Hematopoietic multipotent progenitor cell (in vitro differentiated cells): ENCODE measurements around the gene KTN1. TPM values are rescaled to one million over a fixed set of nuclear protein-coding genes. Genes with fewer than 3 reads are reported as not detected.

Experiments used
- DNase-seq, 3 donors: peaks; one replicate each; pipeline ENCODE4 v3.0.0-alpha.2; 2011 to 2015; ENCODE audit warnings: low read depth in 2 of 3, low spot score in 2 of 3
- total RNA-seq: library from RNA; depleted of rRNA; stranded (reverse); fragments of >200 nt; gene quantifications from one replicate; pipeline ENCODE4 v1.2.3, GENCODE V29; 2012

The KTN1 gene
- total RNA-seq, 1 donor, result 15.1 TPM

- no peak for DNase-seq
These were observed 25.0 kb downstream of the KTN1 start for GRCh38 chr14:55604900-55605418.

GRCh38 chr14:55605793-55606192, 25.8 kb downstream of the KTN1 start:
- DNase-seq, result no peak

- no peak for DNase-seq
These were observed 27.4 kb downstream of the KTN1 start for GRCh38 chr14:55607386-55607785.

GRCh38 chr14:55609681-55610080, 29.7 kb downstream of the KTN1 start:
- DNase-seq, result no peak

GRCh38 chr14:55610713-55611370, 30.8 kb downstream of the KTN1 start:
- DNase-seq, result no peak

- no peak for DNase-seq
These were observed 31.9 kb downstream of the KTN1 start for GRCh38 chr14:55611859-55612258.

- DNase-seq, result no peak
These were observed 34.3 kb downstream of the KTN1 start for GRCh38 chr14:55614304-55614703.

GRCh38 chr14:55620277-55620676, 40.3 kb downstream of the KTN1 start:
- DNase-seq, result no peak

- no peak for DNase-seq
These were observed 41.0 kb downstream of the KTN1 start for GRCh38 chr14:55620981-55621380.

GRCh38 chr14:55621391-55621790, 41.4 kb downstream of the KTN1 start:
- DNase-seq, result no peak

GRCh38 chr14:55624913-55625312, 44.9 kb downstream of the KTN1 start:
- DNase-seq, result no peak

GRCh38 chr14:55625481-55625880, 45.5 kb downstream of the KTN1 start:
- no peak for DNase-seq

- DNase-seq, result no peak
These were observed 46.1 kb downstream of the KTN1 start for GRCh38 chr14:55626131-55626530.

- DNase-seq, result no peak
These were observed 48.4 kb downstream of the KTN1 start for GRCh38 chr14:55628426-55628825.

GRCh38 chr14:55638665-55639064, 58.7 kb downstream of the KTN1 start:
- no peak for DNase-seq

- no peak for DNase-seq
These were observed 61.3 kb downstream of the KTN1 start for GRCh38 chr14:55641290-55641689.

GRCh38 chr14:55641954-55642353, 61.9 kb downstream of the KTN1 start:
- DNase-seq, result no peak

GRCh38 chr14:55645145-55645544, 65.1 kb downstream of the KTN1 start:
- no peak for DNase-seq

GRCh38 chr14:55645845-55646832, 66.1 kb downstream of the KTN1 start:
- DNase-seq, result no peak

- no peak for DNase-seq
These were observed 71.0 kb downstream of the KTN1 start for GRCh38 chr14:55650992-55651391.

GRCh38 chr14:55654243-55654642, 74.2 kb downstream of the KTN1 start:
- no peak for DNase-seq

GRCh38 chr14:55661029-55661428, 81.0 kb downstream of the KTN1 start:
- DNase-seq, result no peak
